Glomerular endothelial cell (primary cell): ENCODE data around the gene RFFL. TPM values are rescaled to one million over a fixed set of nuclear protein-coding genes. Genes with fewer than 3 reads are reported as not detected.
"Not testable (repeated sequence)": the region's sequence is repeated elsewhere in the genome, so short reads cannot be mapped to it uniquely, and the experiment has no call there.

Experiments used
- DNase-seq: peaks from one replicate; pipeline ENCODE4 v3.0.0-alpha.2; 2011; ENCODE audit warnings: low read depth, low spot score; ENCODE audit errors: extremely low read depth
- total RNA-seq: library from RNA; depleted of rRNA; stranded (reverse); fragments of >200 nt; gene quantifications from 2 replicates; pipeline ENCODE4 v1.2.3, GENCODE V29; 2015

RFFL gene
- total RNA-seq, 1 donor from 2014 or later = 11.5 TPM

DNA sequence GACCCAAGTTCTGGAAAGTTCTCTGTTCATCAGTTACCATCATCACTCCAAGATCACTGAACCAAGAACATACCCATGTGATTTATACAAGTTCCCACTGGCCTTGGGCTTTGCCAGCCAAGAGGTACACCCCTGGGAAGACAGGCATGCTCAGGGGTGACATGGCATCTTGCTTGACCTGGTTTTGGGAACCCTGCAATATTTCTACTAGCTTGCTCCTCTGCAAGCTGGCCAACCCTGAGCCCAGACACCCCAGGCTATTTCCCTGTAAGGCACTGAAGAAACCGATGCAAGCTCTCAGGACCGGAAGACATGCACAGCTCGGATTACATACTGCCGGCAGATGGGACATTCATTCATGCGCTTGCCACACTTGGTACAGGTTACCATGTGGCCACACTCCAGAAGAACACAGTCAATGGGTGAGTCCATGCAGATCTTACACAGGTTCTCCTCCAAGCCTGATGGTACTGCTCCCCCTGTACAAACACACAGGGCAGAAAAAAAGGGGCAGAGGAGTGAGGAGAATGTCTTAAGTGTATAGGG, 51.8 kb downstream of the RFFL start:
- DNase-seq = no peak

DNA sequence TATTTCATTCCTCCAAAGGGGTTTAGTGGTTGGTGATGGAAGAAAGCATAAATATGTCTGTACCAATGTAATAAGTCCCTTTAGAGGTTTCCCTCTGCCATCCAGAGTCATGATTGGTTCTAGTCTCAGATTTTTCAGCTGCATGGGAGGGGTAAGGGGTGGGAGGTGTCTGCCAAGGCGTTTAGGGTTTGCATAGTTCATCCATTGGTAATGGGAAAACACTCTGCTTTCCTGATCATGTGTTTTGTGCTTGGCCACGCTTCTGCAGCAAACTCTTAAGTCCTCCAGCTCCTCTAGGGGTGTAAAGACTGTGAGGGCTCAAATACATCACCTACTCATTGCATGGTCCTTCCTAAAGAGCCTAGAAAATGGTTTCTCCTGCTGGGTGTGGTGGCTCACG, 53.4 kb downstream of the RFFL start:
- DNase-seq = no peak

- no peak for DNase-seq
Observed at GRCh38 chr17:35006961-35007360, 56.5 kb downstream of the RFFL start.

- DNase-seq = no peak
Observed at GRCh38 chr17:35006345-35006744, 57.2 kb downstream of the RFFL start.

GRCh38 chr17:35003778-35004177, 59.7 kb downstream of the RFFL start:
- DNase-seq = no peak

DNA sequence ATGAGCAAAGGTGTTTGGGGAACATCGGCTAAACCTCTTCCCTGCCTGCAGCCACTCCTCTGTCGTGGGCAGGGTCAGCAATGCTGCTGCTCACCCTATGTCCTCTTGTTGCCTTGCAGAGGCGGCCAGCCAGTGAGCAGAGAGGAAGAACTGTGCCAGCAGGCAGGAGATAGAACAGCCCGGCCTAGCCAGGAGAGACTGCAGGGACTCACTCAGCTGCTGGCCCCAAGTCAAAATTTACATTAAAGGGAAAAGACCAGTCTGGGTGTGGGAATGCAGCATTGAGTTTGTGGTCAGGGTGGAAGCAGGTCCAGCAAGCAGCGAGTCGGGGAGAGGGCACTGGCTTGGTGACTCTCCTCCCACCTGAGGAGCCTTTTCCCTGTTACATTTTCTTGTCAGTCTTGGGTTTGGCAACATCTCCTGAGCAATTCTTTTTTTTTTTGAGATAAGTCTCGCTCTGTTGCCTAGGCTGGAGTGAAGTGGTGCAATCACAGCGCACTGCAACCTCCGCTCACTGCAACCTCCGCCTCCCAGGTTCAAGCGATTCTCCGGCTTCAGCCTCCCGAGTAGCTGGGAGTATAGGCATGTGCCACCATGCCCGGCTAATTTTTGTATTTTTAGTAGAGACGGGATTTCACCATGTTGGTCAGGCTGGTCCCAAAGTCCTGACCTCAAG, 60.5 kb downstream of the RFFL start:
- no peak for DNase-seq

- no peak for DNase-seq
Observed at GRCh38 chr17:35001549-35001948, 62.0 kb downstream of the RFFL start.

- not testable (repeated sequence) for DNase-seq
Observed at GRCh38 chr17:35000965-35001364, 62.5 kb downstream of the RFFL start.

- no peak for DNase-seq
Observed at GRCh38 chr17:34999456-34999855, 64.1 kb downstream of the RFFL start.

DNA sequence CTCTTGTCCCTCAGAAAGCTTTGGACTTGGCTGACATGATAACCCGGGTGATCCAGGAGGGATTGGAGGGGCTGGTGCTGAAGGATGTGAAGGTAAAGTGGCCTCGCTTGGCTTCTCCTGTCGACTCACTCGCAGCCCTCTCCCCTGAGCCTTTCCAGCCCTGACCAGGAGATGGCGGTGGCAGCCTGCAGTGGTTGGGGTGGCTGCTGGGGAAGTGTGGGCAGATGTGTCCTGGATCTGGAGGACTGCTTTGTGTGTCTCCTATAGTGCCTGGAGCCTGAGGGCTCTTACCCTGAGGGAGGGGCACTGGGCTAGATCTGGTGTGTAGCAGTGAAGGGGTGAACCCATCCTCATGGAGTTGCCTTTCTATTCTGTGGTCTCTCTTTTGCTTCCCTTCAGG, 65.3 kb downstream of the RFFL start:
- no peak for DNase-seq

GRCh38 chr17:34997355-34997862, 66.1 kb downstream of the RFFL start:
- DNase-seq = no peak

- no peak for DNase-seq
Observed at GRCh38 chr17:34996422-34997285, 66.9 kb downstream of the RFFL start.

DNA sequence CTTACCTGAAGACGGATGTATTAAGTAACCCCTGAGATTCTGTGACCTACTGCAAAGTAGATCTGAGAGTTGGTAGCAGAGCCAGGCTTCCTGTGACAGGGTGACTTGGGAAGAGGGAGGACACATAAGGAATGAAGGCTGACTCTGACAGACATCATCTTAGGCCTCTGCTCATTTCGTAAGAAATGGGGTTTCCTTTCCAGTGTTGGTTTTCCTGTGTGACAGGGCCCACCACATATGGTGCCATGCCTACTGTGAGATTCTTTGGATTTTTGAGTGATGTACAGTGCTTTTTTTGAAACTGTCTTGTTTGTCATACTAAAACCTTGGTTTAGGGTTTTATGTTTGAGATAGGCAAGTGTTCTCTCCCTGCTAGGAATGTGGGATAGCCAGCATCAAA, 70.5 kb downstream of the RFFL start:
- no peak for DNase-seq

GRCh38 chr17:34991606-34992005, 71.9 kb downstream of the RFFL start:
- no peak for DNase-seq

DNA sequence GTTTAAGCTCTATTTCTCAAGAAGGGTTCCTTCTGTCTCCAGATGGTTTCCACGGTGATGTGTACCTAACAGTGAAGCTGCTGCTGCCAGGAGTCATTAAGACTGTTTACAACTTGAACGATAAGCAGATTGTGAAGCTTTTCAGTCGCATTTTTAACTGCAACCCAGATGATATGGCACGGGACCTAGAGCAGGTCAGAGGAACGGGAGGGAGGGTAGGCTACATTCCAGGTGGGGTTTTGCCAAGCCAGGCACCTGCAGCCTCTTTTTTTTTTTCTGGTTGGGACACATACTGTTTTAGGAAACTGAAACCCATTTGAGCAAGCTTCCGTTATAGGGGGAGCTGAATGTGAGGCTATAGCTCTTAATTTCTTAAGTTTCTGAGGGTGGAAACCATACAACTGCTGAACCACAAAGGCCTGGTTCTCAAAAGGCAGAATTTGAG, 72.6 kb downstream of the RFFL start:
- DNase-seq = no peak

DNA sequence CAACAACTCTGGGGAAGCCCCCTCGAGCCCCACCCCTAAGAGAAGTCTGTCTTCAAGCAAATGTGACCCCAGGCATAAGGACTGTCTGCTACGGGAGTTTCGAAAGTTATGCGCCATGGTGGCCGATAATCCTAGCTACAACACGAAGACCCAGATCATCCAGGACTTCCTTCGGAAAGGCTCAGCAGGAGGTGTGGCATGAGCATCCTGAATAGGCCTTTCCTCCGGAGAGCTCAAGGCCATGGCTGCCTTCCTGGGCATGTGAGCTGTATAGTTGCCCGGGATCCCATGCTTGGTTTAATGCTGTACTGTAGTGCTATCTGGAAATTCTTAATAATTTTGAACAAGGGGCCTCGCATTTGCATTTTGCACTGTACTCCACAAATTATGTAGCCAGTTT, 74.0 kb downstream of the RFFL start:
- DNase-seq = no peak

DNA sequence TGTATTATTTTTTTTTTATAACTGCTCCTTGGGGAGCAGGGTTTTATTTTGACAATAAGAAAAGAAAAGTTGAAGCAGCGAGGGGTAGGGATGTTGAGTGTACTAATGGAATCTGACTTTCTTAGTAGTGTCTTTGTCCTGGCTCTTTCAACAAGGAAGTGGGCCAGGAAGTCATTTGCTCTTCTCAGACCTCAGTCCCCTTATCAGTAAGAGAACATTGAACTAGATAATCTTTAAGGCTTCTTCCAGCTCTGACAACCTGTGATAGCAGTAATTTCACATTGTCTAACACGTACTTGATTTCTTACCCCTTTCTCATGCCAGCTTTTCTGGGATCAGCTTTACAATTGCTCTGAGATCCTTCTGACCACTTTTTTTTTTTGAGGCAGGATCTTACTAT, 74.9 kb downstream of the RFFL start:
- DNase-seq = no peak

DNA sequence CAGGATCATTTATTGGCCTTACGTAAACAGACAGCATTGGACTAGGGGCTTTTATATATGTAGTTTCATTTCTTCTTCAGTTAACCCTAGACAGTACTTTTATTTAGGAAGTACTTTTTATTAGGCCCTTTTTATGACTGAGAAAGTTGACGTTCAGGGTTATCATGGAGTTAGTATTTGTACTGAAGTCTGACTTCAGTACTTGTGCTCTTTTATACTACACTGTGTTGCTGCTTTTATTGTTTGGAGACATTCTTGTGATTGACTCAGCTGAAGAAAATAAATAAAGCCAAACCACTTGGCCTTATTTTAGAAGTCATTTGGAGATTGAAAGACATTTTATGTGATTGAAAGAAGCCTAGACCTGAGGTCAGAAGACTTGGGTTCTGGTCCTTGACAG, 76.3 kb downstream of the RFFL start:
- DNase-seq = no peak

DNA sequence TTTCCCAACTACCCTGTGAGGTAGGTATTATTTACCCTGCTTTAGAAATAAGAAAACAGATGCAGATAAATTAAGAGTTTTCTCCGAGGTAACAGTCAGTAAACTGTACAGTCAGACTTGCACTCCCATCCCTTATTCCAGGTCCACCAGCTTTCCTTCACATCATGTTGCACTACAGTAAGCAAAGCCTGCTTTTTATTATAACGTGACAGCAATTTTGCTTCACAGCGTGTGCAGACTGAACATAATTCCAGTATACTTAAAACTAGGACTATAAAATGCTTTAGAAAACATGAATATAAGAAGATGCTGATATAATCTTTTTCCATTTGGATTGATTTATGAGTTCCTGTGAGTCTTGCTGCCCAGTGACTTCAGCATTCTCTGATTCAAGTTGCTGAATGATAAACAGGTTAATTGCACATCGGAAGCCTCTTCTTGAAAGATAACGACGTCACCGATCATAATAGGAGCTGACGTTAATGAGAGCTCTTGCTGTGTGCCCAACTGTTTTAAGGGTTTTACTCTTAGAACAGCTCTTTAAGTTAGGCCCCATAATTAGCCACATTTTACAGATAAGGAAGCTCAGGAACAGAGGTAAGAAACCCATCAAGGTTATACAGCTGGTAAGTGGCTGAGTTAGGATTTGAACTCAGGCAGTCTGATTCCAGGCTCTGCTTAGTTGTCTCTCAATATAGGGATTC, 81.8 kb downstream of the RFFL start:
- no peak for DNase-seq

DNA sequence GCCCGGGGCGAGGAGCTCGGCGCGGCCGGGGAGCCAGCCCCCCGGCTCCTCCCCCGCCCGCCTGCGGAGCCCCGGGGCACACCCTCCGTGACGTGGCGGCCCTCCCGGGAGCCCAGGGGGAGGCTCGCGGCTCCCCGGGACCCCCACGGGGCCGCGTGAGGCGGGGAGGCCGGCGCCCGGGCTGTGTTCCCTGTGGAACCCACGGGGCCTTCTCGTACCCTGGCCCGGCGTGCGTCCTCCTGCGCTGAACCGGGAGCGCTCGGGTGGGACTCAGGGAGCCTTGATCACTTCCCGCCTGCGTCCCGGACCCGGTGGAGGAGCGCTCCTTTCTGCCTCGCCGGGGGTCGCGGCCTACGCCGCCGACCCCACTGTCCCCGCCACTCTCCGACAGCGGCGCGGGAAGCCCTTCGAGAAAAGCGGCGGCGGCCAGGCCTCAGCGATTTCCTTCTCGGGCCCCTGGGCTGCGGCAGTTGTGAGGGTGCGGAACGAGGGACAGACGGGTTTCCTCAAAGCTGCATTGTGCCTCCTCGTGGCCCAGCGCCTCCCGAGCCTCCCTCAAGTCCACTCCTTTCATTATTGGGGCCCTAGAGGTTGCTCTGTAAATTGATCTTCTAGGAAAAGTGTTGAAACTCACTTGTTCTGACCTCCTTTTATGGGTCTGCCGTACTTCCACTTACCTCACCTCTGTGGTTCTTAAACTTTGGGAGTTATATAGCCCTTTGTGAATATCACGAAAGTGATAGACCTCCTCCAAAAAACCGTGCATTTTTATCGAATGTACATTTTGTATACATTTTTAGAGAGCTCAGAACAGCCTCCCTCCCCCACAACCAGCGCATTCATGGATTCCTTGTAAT, 82.6 kb downstream of the RFFL start:
- DNase-seq = no peak
